ENCODE measurements around the gene FUOM.
A peak's percentile ranks its signal among the peaks of the same experiment; 100 is the strongest.
"Not testable (repeated sequence)": the region's sequence is repeated elsewhere in the genome, so short reads cannot be mapped to it uniquely, and the experiment has no call there.

Gene FUOM

DNA sequence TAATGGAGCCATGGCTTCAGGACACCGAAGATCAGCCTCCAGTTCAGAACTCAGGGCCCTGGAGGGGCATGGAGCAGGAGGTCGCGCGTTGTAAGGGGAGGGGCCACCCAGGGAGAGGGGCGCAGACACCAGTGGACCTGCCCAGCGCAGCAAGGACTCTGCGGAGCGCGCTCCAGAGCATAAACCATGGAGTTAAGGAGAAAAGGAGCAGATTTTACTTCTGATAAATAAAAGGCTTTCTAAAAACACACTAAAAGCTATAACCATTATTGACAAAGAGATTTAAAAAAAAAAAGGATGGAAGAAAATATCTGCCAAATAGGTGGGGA is 31.6 kb downstream of the FUOM start:
- Mint-ChIP-seq H3K4me1 (peaks cover 36% of the 10 kb centered on the region), H3K4me3 (peak overlapping the region; percentile 26), H3K9me3 (no peaks in the 10 kb centered on the region), H3K27me3 (peaks cover 69% of the 10 kb centered on the region), H3K36me3 (no peaks in the 10 kb centered on the region), H3K27ac (no peak overlapping the region)
- ATAC-seq, result no peak

DNA sequence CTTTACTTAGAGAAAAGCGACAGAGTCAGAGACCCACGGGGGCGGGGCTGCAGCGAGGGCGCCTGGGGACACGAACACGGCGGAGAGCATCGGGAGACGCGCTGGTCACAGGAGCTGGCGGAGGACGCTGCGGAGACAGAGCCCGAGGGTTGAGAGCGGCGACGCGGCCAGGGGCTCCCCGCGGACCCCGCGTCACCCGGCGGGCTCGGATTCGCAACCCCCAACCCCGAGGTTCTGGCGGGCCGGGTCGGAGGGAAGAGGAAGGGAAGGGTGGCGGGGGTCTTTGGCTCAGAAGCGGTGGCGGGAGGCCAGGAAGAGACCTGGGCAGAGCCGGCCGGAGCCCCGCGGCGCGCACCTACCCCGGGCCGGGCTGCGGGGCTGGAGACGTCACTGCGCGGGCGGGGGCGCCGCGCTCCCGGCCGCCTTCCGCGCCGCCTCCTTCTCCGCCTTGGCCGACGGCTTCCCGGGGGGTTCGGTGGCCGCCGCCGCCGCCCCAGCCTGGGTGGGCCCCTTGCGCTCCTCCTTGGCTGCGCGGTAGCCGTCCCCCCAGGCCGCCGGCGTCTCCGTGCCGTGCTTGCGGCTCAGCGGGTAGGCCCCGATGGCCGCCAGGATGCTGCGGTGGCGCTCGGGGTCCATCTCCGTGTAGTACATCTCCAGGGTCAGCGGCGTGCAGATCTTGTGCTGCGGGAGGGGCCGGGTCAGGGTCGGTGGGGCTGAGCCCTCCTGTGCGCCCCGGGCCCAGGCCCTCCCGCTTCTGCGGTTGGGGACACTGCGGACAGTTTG is 32.2 kb downstream of the FUOM start:
- Mint-ChIP-seq H3K9me3 (no peaks in the 10 kb centered on the region), H3K4me1 (peaks cover 36% of the 10 kb centered on the region), H3K27ac (peak overlapping the region; percentile 67), H3K27me3 (peaks cover 65% of the 10 kb centered on the region), H3K4me3 (peak overlapping the region; percentile 81), H3K36me3 (no peaks in the 10 kb centered on the region)
- peak; percentile 2 for ATAC-seq

DNA sequence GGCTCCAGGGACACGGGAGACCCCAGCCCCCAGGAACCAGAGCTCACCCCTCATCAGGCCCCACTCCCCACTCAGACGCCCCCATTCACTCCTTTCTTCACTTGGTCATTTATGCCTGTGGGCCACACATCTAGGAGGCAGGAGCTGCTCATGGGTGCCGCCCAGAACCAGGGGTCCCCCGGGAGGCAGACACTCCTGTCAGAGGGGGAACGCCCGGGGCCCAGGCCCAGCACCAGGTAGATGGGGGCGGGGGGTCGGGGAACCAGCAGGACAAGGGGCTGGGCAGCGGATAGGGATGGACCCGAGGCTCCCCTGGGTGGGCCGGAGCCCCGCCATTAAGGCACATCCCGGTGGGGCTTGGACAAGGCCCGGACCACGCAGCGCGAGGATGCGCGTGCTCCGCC is 33.0 kb downstream of the FUOM start:
- Mint-ChIP-seq H3K27me3 (peaks cover 65% of the 10 kb centered on the region), H3K27ac (peak overlapping the region; percentile 67), H3K9me3 (peaks cover 4% of the 10 kb centered on the region), H3K4me3 (peak overlapping the region; percentile 81), H3K36me3 (no peaks in the 10 kb centered on the region), H3K4me1 (peaks cover 33% of the 10 kb centered on the region)
- no peak for ATAC-seq

DNA sequence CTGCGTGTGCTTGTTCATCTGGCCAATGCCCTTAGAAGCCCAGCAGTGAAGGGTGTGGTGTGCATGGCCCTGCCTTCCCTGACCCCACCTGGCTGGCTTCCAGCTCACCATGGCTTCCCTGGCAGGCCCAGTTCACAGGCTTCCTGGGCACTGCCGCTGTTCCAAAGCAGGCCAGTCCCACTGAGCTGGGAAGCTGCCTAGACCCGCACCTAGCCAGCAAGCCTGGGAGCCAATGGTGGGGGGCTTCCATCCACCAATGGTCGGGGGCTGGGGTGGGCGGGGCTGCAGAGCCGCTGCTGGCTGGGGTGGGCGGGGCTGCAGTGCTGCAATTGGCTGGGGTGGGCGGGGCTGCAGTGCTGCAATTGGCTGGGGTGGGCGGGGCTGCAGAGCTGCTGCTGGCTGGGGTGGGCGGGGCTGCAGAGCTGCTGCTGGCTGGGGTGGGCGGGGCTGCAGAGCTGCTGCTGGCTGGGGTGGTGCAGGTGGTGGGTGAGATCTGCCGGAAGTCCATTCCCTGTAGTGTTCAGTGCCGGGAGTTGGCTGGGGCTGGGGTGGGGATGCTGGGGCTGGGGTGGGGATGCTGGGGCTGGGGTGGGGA is 33.5 kb downstream of the FUOM start:
- Mint-ChIP-seq H3K4me3 (no peak overlapping the region), H3K4me1 (peaks cover 32% of the 10 kb centered on the region), H3K36me3 (no peaks in the 10 kb centered on the region), H3K27ac (no peak overlapping the region), H3K27me3 (peaks cover 65% of the 10 kb centered on the region), H3K9me3 (peaks cover 4% of the 10 kb centered on the region)
- ATAC-seq, result peak; percentile 74

DNA sequence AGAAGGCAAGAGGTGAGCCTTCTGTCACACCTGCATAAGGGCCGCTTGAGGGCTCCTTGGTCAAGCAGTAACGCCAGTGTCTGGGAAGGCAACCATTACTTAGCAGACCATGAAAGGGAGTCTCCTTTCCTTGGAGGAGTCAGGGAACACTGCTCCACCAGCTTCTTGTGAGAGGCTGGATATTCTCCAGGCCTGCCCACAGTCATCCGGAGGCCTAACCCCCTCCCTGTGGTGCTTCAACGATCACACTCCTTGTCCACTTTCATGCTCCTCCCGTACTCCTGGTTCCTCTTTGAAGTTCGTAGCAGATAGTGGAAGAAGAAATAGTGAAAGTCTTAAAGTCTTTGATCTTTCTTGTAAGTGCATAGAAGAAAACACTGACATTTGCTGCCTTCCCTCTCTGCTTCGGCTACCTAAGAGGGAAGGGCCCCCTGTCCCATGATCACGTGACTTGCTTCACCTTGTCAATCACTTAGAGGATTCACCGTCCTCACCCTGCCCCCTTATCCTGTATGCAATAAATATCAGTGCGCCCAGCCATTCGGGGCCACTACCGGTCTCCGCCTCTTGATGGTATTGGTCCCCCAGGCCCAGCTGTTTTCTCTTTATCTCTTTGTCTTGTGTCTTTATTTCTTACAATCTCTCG is 35.6 kb downstream of the FUOM start:
- not testable (repeated sequence) for H3K27ac Mint-ChIP-seq, H3K36me3 Mint-ChIP-seq, H3K9me3 Mint-ChIP-seq, H3K4me3 Mint-ChIP-seq, ATAC-seq
- H3K27me3 Mint-ChIP-seq, result peaks cover 55% of the 10 kb centered on the region
- peaks cover 35% of the 10 kb centered on the region for H3K4me1 Mint-ChIP-seq

DNA sequence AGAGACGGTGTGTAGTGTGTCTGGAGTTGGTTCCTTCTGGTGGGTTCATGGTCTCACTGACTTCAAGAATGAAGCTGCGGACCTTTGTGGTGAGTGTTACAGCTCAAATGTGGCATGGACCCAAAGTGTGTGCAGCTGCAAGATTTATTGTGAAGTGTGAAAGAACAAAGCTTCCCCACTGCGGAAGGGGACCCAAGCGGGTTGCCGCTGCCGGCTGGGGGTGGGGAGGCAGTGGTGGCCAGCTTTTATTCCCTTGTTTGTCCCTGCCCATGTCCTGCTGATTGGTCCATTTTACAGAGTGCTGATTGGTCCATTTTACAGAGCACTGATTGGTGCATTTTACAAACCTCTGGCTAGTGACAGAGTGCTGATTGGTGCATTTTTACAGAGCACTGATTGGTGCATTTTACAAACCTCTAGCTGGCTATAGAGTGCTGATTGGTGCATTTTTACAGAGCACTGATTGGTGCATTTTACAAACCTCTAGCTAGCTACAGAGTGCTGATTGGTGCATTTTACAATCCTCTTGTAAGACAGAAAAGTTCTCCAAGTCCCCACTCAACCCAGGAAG is 36.9 kb downstream of the FUOM start:
- H3K4me1 Mint-ChIP-seq, result peaks cover 22% of the 10 kb centered on the region
- not testable (repeated sequence) for H3K9me3 Mint-ChIP-seq, H3K4me3 Mint-ChIP-seq, H3K27ac Mint-ChIP-seq, ATAC-seq, H3K36me3 Mint-ChIP-seq
- peaks cover 42% of the 10 kb centered on the region for H3K27me3 Mint-ChIP-seq

DNA sequence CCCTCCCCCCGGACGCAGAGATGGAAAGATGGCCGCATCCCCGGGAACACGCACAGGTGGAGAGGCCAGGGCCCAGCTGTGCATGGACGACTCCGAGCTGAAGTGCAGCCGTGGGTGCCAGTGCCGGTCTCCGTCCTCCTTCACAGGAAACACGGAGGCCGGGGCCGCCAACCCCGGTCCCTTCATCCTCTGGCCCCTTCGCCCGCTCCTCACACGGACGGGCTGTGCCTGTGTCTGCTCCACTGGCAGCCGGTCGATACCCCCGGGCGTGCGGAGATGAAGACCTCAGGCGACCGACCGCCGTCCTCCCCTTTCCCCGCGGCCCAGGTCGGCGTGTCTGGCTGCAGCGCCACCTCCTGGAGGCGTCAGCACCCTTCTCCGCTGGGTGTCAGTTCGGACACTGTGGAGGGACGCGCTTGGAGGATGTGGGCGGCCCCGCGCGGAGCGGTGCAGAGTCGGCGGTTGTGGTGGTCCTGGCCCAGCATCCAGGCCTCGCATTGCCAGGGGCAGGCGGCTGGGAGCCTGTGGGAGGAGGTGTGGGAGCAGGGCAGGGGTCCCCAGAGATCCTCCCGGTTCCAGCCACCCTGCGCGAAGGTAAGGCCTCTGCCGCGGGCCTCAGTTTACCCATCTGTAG is 39.2 kb downstream of the FUOM start:
- peaks cover 30% of the 10 kb centered on the region for H3K27me3 Mint-ChIP-seq
- ATAC-seq, result peak; percentile 89
- H3K4me1 Mint-ChIP-seq, result peaks cover 23% of the 10 kb centered on the region
- peaks cover 6% of the 10 kb centered on the region for H3K36me3 Mint-ChIP-seq
- no peak overlapping the region for H3K27ac Mint-ChIP-seq
- peaks cover 4% of the 10 kb centered on the region for H3K9me3 Mint-ChIP-seq
- H3K4me3 Mint-ChIP-seq, result peak overlapping the region; percentile 42

DNA sequence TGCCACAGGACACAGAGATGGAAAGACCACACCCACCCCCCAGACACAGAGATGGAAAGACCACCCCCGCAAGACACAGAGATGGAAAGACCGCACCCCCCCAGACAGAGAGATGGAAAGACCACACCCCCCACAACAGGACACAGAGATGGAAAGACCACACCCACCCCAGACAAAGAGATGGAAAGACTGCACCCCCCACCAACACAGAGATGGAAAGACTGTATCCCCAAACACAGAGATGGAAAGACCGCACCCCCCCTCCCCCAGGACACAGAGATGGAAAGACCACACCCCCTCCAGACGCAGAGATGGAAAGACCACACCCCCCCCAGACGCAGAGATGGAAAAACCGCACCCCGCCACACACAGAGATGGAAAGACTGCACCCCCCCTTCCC is 41.1 kb downstream of the FUOM start:
- Mint-ChIP-seq H3K4me3 (no peak overlapping the region), H3K36me3 (peaks cover 18% of the 10 kb centered on the region), H3K27ac (no peak overlapping the region), H3K9me3 (peaks cover 4% of the 10 kb centered on the region), H3K4me1 (peaks cover 23% of the 10 kb centered on the region), H3K27me3 (peaks cover 21% of the 10 kb centered on the region)
- no peak for ATAC-seq

DNA sequence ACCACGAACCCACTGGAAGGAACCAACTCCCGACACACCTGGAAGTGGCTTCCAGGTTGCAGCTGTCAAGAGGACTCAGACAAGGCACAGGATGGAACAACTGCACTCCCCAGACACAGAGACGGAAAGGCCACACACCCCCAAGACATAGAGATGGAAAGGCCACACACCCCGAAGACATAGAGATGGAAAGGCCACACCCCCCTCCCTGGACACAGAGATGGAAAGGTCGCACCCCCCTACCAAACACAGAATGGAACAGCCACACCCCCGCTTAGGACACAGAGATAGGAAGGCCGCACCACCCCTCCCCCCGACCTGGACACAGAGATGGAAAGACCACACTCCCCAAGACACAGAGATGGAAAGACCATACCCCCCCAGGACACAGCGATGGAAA is 41.6 kb downstream of the FUOM start:
- Mint-ChIP-seq H3K4me3 (no peak overlapping the region), H3K27ac (no peak overlapping the region)
- ATAC-seq, result no peak

DNA sequence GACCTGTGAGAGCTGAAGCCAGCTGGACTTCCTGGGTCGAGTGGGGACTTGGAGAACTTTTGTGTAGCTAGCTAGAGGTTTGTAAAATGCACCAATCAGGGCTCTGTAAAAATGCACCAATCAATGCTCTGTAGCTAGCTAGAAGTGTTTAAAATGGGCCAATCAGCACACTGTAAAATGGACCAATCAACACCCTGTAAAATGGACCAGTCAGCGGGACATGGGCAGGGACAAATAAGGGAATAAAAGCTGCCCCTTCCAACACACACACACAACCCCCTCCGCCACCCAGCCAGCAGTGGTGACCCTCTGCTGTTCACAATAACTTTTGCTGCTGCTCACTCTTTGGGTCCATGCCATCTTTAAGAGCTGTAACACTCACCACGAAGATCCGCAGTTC is 42.0 kb downstream of the FUOM start:
- peaks cover 23% of the 10 kb centered on the region for H3K4me1 Mint-ChIP-seq
- ATAC-seq, result no peak
- H3K27me3 Mint-ChIP-seq, result peaks cover 21% of the 10 kb centered on the region
- H3K27ac Mint-ChIP-seq, result no peak overlapping the region
- peaks cover 4% of the 10 kb centered on the region for H3K9me3 Mint-ChIP-seq
- H3K36me3 Mint-ChIP-seq, result peaks cover 18% of the 10 kb centered on the region
- H3K4me3 Mint-ChIP-seq, result no peak overlapping the region

More for the DNA sequence above, 41.6 kb downstream of the FUOM start:
- H3K27me3 Mint-ChIP-seq, result peaks cover 21% of the 10 kb centered on the region
- H3K4me1 Mint-ChIP-seq, result peaks cover 23% of the 10 kb centered on the region
- H3K36me3 Mint-ChIP-seq, result peaks cover 18% of the 10 kb centered on the region
- H3K9me3 Mint-ChIP-seq, result peaks cover 4% of the 10 kb centered on the region

DNA sequence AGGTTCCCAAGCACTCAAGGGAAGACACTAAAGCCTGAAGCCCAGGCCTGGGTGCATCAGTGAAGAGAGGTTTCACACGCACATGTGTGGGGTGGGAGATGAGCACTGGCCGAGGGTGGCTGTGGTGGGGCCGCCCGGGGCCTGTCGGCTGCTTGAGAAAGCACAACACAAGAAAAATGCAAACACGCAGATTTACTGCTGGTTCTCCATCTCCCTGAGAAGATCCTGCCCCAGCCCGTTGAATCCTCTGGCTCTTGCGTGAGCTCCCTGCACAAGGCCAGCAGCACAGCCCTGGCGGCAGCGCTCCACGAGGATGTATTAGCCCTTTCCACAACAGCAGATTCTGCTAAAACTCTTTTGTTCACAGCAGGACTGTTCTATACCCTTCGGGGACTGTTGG is 42.9 kb downstream of the FUOM start:
- Mint-ChIP-seq H3K36me3 (peaks cover 20% of the 10 kb centered on the region), H3K27ac (peak overlapping the region; percentile 75), H3K27me3 (peaks cover 12% of the 10 kb centered on the region), H3K9me3 (no peaks in the 10 kb centered on the region), H3K4me1 (peaks cover 23% of the 10 kb centered on the region), H3K4me3 (no peak overlapping the region)
- no peak for ATAC-seq

DNA sequence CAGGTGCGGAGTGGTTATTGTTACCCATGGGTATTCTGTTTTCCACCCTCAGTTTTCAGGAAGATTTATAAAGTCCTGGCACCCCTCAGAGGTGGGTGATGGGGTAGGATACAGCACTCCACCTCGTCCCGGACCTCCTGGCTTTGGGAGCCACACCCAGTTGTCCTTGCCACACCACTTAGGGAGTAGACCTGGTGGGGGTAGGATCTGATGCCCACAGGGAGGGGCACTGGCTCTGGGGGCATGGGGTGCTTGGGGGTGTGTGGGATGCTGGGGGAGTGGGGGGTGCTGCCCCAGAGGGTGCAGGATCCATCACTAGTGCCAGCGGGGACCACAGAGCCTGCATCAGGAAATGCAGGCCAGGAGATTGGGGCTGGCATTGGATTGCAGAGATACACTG is 44.6 kb downstream of the FUOM start:
- no peak overlapping the region for H3K4me3 Mint-ChIP-seq
- no peaks in the 10 kb centered on the region for H3K27me3 Mint-ChIP-seq
- no peak overlapping the region for H3K27ac Mint-ChIP-seq
- peaks cover 26% of the 10 kb centered on the region for H3K36me3 Mint-ChIP-seq
- ATAC-seq, result no peak
- peaks cover 12% of the 10 kb centered on the region for H3K4me1 Mint-ChIP-seq
- no peaks in the 10 kb centered on the region for H3K9me3 Mint-ChIP-seq

DNA sequence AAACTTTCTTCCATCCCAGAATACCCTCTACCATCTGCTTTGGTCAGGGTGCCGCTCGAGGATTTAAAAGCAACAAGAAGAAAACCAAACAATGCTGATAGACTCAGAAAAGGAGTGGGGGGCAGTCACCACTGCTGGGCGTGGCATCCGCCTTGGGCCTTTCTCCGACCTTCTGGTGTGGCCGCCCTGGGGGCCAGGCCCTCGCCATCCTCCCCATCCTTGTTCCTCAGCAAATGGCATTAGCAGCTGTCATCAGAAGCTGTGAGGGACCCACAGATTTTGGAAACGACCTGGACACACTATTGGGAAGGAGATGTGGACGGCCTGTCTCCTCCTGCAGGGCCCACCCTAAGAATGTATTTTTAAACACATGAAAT is 45.1 kb downstream of the FUOM start:
- no peak overlapping the region for H3K27ac Mint-ChIP-seq
- peaks cover 30% of the 10 kb centered on the region for H3K36me3 Mint-ChIP-seq
- ATAC-seq, result no peak
- no peaks in the 10 kb centered on the region for H3K27me3 Mint-ChIP-seq
- peaks cover 16% of the 10 kb centered on the region for H3K4me1 Mint-ChIP-seq
- no peak overlapping the region for H3K4me3 Mint-ChIP-seq
- H3K9me3 Mint-ChIP-seq, result no peaks in the 10 kb centered on the region

DNA sequence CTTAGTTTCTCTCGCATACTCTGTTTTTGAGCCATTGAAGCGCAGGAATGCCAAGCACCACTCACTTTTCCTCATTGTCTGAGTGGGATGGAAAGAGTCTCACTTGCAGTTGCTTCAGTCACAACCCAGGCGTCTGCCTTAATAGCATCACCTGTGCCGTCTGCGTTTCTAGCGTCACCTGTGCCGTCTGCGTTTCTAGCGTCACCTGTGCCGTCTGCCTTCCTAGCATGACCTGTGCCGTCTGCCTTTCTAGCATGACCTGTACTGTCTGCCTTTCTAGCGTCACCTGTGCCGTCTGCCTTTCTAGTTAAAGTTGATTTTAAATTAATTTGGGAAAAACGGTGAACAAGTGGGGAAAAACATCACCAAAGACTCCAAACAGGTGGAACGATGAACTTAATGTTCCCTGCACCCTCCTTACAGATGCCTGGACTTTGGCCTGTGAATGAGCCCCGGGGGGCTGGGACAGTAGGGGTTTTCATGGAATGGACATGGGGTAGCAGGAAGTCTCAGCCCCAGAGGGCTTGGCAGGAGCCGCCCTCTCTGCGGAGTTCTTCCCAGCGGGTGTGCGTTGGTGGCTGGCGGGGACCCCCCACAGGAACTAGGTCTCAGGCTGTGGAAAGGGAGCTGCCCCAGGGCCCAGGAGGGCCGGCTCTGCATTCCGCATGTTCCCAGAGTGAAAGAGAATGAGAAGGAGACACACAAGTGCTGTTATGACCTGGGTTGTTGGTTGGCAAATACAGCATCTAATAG is 45.6 kb downstream of the FUOM start:
- Mint-ChIP-seq H3K27me3 (no peaks in the 10 kb centered on the region), H3K4me3 (no peak overlapping the region), H3K4me1 (peaks cover 22% of the 10 kb centered on the region), H3K36me3 (peaks cover 31% of the 10 kb centered on the region), H3K9me3 (no peaks in the 10 kb centered on the region), H3K27ac (no peak overlapping the region)
- no peak for ATAC-seq

DNA sequence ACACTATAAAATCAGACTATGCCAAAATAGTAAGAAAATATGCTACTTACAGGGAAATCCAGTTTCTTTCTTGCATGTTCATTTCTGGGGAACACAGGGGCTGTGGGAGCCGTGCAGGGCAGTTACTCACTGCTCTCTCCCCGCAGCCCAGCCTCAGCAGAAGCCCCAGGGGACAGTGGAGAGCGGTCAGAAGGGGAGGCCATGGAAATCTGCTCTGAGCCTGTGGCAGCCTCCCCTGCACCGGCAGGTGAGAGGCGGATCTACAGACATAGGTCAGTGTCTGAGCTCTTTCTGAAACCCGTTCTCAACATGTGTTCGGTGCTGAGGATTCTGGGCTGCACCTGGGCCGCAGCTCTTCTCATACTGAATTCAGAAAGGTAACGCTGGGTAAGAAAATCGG is 46.2 kb downstream of the FUOM start:
- H3K9me3 Mint-ChIP-seq, result no peaks in the 10 kb centered on the region
- H3K27ac Mint-ChIP-seq, result no peak overlapping the region
- peaks cover 31% of the 10 kb centered on the region for H3K36me3 Mint-ChIP-seq
- H3K4me1 Mint-ChIP-seq, result peaks cover 27% of the 10 kb centered on the region
- ATAC-seq, result no peak
- H3K4me3 Mint-ChIP-seq, result no peak overlapping the region
- H3K27me3 Mint-ChIP-seq, result no peaks in the 10 kb centered on the region

All from stimulated activated memory B cell treated with anti-CD40 and anti-IgM and Interleukin-4, amounts not matched to agents 10 μg/mL and 1 μg/mL and 100 μg/mL, for 72 hours (primary cell).